HG03095 (cell line): ENCODE measurements around the gene ANTXR1.

Source experiments
- ATAC-seq: cut with Tn5 transposase; IDR thresholded peaks from one replicate; pipeline ENCODE4 v1.9.1; 2021; ENCODE audit warnings: moderate library complexity; ENCODE audit not compliant: unreplicated experiment

Gene ANTXR1

DNA sequence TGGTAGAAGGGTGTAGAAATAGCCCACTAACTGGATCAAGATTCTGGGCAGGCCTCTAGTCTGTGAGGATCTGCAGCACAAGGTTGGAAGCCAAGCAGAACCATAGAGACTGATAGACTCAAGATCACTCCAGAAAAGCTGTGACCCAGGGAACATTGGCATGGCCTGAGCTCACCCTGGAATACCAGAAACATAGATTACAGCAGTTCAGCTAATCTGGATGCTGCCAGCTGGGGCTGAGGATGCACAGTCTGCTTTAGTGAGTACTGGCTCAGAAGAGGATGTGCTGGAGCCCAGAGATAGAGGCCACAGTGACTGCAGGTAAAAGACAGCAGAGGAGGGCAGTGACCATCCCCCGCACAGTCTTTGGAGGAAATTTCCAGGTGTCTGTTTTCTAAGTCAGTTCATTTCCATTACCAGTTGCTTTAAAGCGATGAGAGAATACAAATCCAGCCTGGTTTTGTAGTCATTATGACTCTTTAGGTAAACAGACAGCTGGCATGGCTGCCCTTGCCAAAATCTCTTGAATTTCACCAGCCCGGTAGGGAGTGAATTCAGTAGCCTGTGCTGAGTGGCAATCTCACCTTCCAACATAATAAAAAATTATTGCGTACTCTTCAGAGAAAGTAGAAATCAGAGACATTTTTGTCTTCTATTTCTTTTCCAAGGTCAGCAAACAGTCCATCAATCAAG lies 119.2 kb downstream of the ANTXR1 start:
- ATAC-seq, result no peak

- ATAC-seq, result no peak
Measured at GRCh38 chr2:69132960-69133590, 120.1 kb downstream of the ANTXR1 start.

DNA sequence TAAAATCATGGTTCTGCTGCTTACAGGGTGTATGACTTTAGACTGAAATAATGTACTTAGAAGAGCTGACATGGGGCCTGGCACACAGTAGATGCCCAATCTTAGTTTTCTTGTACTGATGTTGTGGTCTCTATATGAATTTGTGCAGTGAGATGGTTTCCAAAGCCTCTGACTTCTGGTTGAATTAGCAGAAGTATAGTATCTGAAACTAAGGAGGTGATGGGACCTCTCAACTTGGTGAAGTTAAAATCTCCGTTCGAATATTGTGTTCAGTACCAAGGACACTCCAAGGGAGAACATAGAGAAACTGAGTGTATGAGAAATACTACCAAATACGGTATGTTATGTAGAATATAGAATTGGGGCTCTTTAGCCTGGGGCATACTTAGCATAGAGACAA lies 120.9 kb downstream of the ANTXR1 start:
- no peak for ATAC-seq

DNA sequence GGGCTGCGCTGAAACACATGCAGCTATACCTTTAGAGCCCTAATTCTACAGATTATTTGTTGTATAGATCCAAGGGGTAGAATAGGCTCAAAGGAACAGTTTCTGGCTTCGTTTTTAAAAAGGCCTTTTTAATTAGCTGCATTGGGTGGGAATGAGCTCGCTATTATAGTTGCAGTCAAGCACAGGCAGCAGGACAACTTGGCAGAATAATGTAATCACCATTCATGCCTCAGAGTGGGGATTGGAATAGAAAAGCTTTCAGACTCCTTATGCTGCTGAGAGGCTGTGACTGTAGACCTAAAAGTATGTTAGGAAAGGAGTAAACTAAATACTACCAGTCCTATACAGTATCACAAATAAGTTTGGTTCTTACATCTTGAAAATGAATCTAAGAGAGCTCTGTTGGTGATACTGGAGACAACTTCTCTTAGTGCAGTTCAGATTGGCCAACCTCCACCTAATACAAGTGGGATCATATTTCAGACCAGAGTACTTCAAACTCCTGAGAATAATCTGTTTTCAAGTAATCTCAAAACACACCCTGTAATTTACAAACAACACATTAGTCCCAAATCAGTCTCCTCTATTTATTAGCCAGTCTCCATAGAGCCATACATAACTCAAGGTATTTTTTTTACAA lies 121.4 kb downstream of the ANTXR1 start:
- ATAC-seq, result no peak

- ATAC-seq, result no peak
Measured at GRCh38 chr2:69138247-69138772, 125.3 kb downstream of the ANTXR1 start.

DNA sequence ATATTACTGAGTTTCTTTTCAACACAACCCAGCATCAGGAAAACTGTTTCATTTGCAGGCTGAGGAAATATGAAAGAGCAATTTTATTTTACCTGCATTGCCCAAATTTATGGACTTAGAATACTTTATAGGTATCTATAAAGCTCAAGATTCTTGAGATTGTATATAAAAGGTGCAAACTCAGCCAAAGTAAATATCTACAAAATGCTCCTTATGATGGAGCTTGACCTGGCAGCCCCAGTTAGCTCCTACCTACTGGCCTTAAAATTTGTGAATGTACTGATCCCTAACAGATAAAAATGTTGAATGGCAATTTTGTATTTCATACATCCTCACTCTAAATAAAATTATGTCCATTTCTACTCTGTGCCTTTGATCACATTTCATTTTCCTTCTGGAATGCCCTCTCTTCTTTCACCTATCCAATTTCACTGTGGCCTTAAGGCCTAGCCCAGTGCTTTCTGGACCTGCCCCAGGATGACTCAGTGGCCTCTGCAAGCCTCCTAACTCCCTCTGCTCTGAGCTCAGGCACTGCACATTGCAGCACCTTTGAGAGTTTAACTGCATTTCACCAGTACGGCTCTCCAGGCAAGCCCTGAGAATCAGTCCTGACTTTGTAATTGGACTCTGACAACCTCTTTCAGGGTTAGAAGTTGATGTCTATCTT lies 125.9 kb downstream of the ANTXR1 start:
- ATAC-seq, result no peak

- ATAC-seq, result no peak
Measured at GRCh38 chr2:69139778-69140670, 127.0 kb downstream of the ANTXR1 start.

- no peak for ATAC-seq
Measured at GRCh38 chr2:69141061-69141460, 128.1 kb downstream of the ANTXR1 start.

- ATAC-seq, result no peak
Measured at GRCh38 chr2:69143748-69144360, 130.9 kb downstream of the ANTXR1 start.

GRCh38 chr2:69145204-69145603 lies 132.2 kb downstream of the ANTXR1 start:
- ATAC-seq, result no peak

GRCh38 chr2:69147841-69148533 lies 135.0 kb downstream of the ANTXR1 start:
- no peak for ATAC-seq

GRCh38 chr2:69149631-69150215 lies 136.7 kb downstream of the ANTXR1 start:
- no peak for ATAC-seq

- ATAC-seq, result no peak
Measured at GRCh38 chr2:69151931-69152330, 139.0 kb downstream of the ANTXR1 start.

DNA sequence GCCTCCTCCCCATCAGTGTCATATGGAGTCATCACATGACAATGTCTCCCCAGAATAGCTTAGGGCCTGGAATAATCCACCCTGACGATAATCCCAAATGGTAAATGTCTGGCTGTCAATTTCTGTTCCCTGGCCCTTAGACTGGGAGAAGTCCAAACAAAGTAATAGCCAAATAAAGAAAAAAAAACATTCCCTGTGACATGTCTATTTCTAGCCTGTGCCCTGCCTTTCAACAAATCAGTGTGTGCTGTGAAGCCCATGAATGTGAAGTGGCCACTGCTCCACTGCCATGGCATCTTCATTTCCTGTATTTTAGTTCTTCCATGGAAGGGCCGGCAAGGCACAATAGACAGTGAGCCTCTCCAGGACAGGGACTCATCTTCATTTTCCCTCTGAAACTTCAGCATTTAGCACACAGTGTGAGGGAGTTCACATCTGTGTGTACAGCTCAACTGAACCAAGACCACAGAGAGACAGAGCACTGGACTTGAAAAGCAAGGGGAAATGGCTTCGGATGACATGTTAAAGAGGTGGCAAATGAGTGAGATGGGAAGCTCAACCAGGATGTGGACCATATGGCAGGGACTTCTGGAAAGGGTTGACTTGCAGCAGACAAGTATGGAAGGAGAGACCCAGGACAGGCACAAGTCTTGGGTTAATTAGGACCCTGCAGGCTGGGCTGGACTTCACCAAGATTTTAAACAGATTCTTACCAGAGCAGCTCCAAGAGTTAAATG lies 140.0 kb downstream of the ANTXR1 start:
- ATAC-seq, result no peak

DNA sequence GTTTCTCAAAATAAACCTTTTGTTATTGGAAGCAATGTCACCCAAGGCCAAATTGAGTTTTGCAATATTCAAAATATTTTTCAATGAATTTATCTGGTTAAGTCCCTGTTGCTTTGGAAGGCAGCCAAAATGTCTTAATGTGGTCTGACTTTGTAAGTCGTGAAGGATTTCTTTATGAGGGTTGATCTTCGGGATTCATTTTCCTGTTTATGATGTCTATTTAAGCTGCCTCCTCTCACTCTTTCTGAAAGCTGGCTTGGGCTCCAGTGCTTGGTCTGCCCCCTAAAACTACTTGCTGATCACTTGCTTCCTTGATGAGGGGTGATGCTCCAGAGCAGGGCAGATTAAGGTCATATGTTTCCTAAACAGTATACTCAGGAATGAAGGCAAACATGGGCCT lies 141.1 kb downstream of the ANTXR1 start:
- ATAC-seq, result no peak

GRCh38 chr2:69156624-69157023 lies 143.6 kb downstream of the ANTXR1 start:
- ATAC-seq, result no peak

- ATAC-seq, result no peak
Measured at GRCh38 chr2:69157441-69157840, 144.5 kb downstream of the ANTXR1 start.

- no peak for ATAC-seq
Measured at GRCh38 chr2:69159986-69160385, 147.0 kb downstream of the ANTXR1 start.
